Stimulated activated CD8-positive, alpha-beta memory T cell treated with anti-CD3 and anti-CD28 coated beads, Interleukin-4, amount 100 ng/mL, for 24 hours (primary cell): Measurements from ENCODE around the gene HSD17B1.
A peak's percentile ranks its signal among the peaks of the same experiment; 100 is the strongest.
"Not testable (repeated sequence)": the region's sequence is repeated elsewhere in the genome, so short reads cannot be mapped to it uniquely, and the experiment has no call there.

Experiments
- DNase-seq: peaks from one replicate; pipeline ENCODE4 v3.0.0-alpha.2; 2020; ENCODE audit warnings: low read depth

The HSD17B1 gene

GRCh38 chr17:42525221-42525620 lies 27.5 kb upstream of the HSD17B1 start:
- DNase-seq, result no peak

- DNase-seq, result no peak
These were observed 26.7 kb upstream of the HSD17B1 start for GRCh38 chr17:42526031-42526444.

GRCh38 chr17:42527932-42528331 lies 24.8 kb upstream of the HSD17B1 start:
- no peak for DNase-seq

DNA sequence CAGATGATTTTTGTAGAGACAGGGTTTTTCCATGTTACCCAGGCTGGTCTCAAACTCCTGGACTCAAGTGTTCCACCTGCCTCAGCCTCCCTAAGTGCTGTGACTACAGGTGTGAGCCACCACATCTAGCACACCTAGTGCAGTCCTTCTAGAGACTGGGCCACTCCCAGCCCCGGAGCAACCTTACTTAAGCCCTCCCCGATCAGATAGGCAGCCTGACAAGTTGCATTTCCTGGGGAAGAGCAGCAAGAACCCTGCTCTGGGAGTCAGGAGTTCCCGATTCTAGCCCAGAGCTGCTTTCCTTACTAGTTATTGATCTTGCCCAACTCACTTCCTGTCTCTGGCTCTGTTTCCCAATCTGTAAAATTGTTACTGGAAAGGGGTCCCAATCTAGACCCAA lies 23.7 kb upstream of the HSD17B1 start:
- no peak for DNase-seq

- no peak for DNase-seq
These were observed 21.7 kb upstream of the HSD17B1 start for GRCh38 chr17:42530952-42531454.

DNA sequence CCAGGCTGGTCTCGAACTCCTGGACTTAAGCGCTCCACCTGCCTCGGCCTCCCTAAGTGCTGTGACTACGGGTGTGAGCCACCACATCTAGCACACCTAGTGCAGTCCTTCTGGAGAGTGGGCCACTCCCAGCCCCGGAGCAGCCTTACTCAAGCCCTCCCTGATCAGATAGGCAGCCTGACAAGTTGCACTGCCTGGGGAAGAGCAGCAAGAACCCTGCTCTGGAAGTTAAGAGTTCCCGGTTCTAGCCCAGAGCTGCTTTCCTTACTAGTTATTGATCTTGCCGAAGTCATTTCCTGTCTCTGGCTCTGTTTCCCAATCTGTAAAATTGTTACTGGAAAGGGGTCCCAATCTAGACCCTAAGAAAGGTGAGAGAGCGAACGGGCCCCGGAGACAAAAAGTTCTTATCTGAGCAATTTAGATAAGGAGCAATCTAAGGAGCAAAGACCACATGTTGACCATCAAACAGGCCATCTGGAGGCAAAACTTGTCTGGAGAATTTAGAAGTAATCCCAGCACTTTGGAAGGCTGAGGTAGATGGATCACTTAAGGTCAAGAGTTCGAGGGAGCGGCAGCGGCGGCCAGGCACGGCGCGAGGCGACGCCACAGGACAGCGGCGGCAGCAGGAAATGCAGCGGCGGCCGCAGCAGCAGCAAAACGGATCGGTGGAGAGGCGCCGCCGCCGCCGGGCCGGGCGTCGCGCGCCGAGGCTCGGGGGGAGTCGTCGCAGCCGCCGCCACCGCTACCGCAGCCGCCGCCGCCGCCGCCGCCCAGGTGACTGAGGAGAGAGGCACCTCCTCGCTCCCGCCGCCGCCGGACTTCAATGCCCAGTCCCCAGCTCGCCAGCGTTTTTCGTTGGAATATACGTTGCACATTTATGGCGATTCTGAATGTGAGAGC lies 21.0 kb upstream of the HSD17B1 start:
- peak; percentile 34 for DNase-seq

DNA sequence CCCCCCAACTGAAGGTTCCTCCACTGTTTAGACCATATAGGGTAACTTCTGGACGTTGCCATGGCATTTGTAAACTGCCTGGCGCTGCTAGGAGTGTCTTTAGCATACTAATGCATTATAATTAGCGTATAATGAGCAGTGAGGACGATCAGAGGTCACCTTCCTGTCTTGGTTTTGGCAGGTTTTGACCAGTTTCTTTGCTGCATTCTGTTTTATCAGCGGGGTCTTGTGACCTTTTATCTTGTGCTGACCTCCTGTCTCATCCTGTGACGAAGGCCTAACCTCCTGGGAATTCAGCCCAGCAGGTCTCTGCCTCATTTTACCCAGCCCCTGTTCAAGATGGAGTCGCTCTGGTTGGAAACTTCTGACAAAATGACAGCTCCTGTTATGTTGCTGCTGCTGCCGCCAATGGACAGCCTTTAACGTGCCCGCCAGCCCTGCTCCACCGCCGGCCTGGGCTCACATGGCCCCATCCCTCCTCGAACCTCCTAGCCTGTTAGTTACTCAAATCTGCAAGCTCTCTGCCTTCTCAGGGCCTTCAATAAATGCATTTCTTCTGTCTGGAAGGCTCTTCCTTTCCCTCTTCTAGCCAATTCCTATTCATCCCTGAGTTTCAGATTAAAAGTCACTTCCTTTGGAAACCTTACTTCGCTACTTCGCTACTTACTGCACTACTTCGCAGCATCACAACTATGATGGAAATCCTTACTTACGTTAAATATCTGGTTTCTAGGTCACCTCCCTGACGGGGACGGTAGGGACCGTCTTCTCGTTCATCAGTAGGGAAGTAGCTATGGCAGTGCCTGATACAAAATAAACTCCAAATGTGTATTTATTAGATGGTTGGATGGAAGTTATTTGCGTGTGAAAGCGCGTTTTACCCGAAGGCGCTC lies 17.3 kb upstream of the HSD17B1 start:
- DNase-seq, result no peak

DNA sequence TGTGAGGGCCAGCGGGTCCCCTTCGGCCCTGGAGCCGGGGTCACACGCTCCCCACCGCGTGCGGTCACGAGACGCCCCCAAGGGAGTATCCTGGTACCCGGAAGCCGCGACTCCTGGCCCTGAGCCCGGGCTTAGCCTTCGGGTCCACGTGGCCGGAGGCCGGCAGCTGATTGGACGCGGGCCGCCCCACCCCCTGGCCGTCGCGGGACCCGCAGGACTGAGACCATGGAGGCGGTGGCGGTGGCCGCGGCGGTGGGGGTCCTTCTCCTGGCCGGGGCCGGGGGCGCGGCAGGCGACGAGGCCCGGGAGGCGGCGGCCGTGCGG lies 16.7 kb upstream of the HSD17B1 start, which contains the start of gene NAGLU:
NAGLU (plus strand) TSS at position 194 of the 324 bp plus-strand sequence; CDS start at position 226, 32 bp downstream.
- DNase-seq, result peak; percentile 81

- peak; percentile 64 for DNase-seq
These were observed 16.2 kb upstream of the HSD17B1 start for GRCh38 chr17:42536372-42537155.

DNA sequence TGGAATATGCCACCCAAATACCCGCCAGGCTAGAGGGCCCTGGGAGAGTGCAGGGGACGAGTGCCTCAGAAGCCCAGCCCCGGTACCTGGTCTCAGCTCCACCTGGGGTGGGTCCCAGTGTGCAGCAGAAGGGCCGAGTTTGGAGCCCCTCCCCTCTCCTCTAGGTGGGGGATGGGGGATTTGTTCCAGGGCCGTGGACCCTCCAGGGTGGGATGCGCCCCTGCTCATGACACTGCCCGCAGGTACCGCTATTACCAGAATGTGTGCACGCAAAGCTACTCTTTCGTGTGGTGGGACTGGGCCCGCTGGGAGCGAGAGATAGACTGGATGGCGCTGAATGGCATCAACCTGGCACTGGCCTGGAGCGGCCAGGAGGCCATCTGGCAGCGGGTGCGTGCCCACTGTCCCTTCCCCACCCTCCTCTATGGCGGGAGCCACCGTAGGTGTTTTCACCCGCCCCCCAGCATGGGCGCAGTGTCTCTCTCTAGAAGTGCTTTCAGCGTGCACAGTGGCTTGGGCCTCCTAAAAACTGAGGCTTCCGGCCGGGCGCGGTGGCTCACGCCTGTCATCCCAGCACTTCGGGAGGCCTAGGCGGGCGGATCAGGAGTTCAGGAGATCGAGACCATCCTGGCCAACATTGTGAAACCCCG lies 15.4 kb upstream of the HSD17B1 start:
- no peak for DNase-seq

- no peak for DNase-seq
These were observed 14.8 kb upstream of the HSD17B1 start for GRCh38 chr17:42537826-42538451.

- DNase-seq, result no peak
These were observed 14.2 kb upstream of the HSD17B1 start for GRCh38 chr17:42538482-42538881.

DNA sequence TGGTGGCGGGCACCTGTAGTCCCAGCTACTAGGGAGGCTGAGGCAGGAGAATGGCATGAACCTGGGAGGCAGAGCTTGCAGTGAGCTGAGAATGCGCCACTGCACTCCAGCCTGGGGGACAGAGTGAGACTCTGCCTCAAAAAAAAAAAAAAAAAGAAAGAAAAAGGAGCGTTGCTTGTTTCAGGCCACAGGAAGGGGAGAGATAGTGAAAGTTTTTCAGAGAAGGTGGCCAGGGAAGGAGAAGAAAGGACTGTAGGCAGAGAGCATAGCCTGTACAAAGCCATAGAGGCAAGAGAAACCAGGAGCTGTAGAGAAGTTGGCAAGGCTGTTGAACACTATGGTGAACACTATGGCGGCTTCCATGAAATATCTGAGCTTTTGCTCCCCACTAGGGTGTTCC lies 12.2 kb upstream of the HSD17B1 start:
- not testable (repeated sequence) for DNase-seq

GRCh38 chr17:42541041-42541833 lies 11.5 kb upstream of the HSD17B1 start:
- no peak for DNase-seq

DNA sequence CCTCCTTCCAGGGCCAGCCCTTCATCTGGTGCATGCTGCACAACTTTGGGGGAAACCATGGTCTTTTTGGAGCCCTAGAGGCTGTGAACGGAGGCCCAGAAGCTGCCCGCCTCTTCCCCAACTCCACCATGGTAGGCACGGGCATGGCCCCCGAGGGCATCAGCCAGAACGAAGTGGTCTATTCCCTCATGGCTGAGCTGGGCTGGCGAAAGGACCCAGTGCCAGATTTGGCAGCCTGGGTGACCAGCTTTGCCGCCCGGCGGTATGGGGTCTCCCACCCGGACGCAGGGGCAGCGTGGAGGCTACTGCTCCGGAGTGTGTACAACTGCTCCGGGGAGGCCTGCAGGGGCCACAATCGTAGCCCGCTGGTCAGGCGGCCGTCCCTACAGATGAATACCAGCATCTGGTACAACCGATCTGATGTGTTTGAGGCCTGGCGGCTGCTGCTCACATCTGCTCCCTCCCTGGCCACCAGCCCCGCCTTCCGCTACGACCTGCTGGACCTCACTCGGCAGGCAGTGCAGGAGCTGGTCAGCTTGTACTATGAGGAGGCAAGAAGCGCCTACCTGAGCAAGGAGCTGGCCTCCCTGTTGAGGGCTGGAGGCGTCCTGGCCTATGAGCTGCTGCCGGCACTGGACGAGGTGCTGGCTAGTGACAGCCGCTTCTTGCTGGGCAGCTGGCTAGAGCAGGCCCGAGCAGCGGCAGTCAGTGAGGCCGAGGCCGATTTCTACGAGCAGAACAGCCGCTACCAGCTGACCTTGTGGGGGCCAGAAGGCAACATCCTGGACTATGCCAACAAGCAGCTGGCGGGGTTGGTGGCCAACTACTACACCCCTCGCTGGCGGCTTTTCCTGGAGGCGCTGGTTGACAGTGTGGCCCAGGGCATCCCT lies 9.3 kb upstream of the HSD17B1 start:
- no peak for DNase-seq

- no peak for DNase-seq
These were observed 7.8 kb upstream of the HSD17B1 start for GRCh38 chr17:42544874-42545283.

- not testable (repeated sequence) for DNase-seq
These were observed 6.8 kb upstream of the HSD17B1 start for GRCh38 chr17:42545755-42546505.

DNA sequence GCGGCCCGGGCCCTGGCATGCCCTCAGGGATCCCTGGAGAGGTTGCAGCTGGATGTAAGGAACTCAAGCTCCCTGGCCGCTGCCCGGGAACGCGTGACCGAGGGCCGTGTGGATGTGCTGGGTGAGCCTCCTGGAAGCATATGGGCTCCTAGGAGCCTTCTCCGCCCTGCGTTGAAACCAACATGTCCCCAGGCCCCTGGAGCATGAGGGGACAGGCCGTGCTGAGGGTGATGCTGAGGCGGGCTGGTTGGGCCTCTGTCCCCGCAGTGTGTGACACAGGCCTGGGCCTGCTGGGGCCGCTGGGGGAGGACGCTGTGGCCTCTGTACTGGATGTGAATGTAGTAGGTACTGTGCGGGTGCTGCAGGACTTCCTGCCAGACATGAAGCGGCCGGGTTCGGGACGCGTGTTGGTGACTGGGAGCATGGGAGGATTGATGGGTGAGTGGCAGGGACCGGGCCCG lies 5.7 kb upstream of the HSD17B1 start:
- no peak for DNase-seq
